CD4-positive, alpha-beta T cell treated with Interferon alpha-2 for 1 hour (primary cell): ENCODE results near the gene MUS81.

ENCODE experiments used
- DNase-seq, 2 donors: peaks; one replicate each; pipeline ENCODE4 v3.0.0-alpha.2; 2020 to 2022

The MUS81 gene

DNA sequence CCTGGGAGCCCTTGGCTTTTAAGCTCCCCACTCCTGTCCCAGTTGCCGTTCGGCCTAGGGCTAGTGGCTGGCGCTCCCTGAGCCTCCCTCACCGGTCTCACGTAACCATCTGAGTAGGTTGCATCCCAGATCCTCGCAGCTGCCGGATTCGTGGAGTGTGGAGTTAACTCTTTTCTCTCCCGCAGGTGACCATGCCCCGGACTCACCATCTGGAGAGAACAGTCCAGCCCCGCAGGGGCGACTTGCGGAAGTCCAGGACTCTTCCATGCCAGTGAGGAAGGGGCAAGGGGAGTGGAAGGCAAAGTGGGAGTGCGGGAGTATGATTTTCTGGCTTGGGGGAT, 902 bp downstream of the MUS81 start:
- no peak for DNase-seq

DNA sequence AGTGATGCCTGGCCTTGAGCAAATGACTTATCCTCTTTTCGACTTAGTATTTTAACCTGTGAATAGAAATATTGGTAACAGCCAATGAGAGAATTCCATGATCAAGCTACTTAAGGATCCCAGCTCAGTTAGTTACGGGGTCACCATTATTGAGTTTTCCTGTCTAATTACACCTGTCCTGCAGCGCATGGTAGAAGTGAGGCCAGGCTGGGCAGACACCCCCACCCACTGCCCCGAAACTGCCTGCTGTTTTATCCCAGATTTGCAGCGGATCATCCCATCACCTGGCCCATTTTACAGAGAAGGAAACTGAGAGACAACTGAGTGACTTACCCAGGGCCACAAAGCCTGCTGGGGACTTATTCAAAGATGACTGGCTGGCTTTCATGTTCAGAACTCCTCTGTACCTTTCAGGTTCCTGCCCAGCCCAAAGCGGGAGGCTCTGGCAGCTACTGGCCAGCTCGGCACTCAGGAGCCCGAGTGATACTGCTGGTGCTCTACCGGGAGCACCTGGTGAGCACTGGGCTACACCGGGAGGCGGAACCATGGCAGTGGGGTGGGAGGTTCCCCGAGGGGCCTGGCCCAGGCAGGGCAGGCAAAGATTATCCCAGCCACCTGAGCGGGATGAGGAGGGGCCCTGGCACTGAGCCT, 1.4 kb downstream of the MUS81 start:
- no peak for DNase-seq

DNA sequence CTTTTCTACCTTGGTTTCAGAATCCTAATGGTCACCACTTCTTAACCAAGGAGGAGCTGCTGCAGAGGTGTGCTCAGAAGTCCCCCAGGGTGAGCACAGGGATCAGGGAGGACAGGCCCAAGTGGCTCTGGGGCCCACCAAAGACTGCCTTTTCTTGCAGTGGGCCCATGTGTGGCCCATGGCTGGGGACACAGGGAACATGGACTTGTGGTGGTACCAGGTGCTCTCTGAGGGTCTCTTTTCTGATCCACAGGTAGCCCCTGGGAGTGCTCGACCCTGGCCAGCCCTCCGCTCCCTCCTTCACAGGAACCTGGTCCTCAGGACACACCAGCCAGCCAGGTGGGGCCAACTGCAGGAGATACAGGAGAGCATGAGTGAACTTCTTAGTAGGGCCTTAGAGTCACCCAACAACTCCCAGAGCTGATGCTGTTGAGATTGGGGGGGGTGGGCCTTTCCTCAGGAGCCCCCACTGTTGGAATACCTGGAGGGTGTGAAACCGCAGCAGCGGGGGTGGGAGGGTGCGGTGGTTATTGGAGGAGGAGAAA, 2.0 kb downstream of the MUS81 start:
- no peak for DNase-seq

DNA sequence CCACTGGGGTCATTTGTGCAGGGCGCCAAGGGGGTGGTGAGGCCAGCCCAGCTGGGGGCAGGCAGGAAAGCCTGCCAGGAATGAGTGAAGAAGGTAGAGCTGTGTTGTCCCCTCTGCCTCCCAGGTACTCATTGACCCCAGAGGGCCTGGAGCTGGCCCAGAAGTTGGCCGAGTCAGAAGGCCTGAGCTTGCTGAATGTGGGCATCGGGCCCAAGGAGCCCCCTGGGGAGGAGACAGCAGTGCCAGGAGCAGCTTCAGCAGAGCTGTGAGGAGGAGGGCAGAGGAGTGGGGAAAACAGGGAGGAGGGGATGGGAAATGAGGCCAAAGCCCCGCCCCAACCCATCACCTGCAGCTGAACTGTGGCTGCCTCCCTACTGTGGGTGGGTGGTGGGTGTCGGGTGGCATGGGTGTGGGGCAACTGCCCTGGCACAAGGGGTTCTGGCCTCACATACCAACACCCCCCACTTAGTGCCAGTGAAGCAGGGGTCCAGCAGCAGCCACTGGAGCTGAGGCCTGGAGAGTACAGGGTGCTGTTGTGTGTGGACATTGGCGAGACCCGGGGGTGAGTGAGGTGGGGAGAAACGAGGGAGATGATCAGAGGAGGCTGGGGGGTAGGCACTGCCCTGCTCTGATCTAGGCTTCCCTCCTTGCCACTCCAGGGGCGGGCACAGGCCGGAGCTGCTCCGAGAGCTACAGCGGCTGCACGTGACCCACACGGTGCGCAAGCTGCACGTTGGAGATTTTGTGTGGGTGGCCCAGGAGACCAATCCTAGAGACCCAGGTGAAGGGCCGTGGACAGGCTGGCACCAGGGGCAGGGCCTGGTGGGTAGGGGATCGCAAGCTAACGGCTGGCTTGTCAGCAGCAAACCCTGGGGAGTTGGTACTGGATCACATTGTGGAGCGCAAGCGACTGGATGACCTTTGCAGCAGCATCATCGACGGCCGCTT, 3.0 kb downstream of the MUS81 start:
- DNase-seq, result no peak

DNA sequence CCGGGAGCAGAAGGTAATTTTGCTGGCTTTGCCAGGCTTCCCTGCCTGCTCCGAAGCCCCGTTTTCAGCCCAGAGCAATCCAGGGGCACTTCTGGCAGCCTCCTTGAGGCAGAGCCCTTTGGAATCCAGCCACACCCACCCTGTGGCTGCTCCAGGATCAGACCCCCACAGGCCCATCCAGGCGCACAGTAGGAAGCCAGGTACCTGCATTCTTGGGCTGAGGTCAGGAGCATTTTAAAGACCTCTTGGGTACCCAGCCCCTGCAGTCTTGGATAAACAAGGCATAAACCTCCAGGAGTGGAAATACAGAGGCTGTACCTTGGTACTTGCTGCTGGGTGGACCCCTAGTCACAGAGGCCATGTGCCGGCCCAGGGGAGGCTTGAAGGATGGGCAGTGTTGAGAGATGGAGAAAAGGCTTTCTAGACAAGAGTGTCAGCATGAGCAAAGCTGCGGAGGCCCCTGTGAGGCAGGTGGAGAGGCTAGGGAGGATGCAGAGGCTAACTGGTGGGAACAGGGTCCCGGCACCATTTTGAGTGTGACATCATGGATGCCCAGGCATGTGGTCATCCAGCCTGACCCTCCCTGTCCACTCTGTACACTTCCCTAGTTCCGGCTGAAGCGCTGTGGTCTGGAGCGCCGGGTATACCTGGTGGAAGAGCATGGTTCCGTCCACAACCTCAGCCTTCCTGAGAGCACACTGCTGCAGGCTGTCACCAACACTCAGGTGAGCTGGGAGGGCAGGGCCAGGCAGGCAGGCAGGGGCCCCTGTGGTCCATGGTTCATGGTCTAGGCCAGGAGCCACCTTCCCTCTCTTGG, 3.9 kb downstream of the MUS81 start:
- no peak for DNase-seq

DNA sequence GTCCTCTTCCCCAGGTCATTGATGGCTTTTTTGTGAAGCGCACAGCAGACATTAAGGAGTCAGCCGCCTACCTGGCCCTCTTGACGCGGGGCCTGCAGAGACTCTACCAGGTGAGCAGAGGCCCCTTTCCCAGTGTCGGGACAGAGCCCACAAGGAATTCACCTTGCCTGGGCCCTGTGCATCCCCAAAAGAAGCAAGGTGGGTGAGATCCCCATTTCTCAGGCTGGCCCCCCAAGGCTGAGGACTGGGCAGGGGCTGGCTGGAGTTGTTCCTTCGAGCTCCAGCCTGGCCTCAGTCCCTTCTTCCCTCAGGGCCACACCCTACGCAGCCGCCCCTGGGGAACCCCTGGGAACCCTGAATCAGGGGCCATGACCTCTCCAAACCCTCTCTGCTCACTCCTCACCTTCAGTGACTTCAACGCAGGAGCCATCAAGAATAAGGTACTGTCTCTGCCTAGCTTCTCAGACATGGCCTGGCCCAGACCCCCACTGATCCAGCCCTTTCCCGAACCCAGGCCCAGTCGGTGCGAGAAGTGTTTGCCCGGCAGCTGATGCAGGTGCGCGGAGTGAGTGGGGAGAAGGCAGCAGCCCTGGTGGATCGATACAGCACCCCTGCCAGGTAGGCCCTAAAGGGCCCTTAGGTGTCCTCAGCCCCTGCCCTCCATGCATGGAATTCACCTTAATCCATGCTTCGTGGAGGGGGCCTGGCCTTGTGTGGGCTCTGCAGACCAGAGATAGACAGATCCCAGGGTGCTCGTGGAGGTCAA, 4.7 kb downstream of the MUS81 start:
- DNase-seq, result no peak

DNA sequence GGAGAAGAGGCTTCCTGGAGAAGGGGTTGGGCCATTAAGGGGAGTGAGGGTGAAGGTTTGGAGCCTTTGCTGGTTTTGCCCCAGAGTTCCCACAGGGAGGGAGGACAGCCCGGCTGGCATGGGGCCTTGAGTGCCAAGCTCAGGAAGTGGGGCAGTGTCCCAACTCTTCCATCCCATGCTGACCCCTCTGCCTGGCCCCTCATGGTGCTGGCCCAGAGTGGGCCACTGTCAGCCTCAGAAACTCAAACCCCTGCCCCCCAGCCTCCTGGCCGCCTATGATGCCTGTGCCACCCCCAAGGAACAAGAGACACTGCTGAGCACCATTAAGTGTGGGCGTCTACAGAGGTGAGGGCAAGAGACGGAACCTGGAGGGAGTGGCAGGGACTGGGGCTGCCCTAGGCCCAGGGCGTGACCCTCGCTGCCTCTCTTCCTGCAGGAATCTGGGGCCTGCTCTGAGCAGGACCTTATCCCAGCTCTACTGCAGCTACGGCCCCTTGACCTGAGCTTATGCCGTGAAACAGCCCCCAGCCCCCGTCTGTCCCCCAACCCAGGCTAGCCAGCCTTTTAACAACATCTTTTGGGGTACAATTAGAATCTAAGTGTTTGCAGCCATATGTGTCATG, 5.4 kb downstream of the MUS81 start:
- DNase-seq, result no peak

DNA sequence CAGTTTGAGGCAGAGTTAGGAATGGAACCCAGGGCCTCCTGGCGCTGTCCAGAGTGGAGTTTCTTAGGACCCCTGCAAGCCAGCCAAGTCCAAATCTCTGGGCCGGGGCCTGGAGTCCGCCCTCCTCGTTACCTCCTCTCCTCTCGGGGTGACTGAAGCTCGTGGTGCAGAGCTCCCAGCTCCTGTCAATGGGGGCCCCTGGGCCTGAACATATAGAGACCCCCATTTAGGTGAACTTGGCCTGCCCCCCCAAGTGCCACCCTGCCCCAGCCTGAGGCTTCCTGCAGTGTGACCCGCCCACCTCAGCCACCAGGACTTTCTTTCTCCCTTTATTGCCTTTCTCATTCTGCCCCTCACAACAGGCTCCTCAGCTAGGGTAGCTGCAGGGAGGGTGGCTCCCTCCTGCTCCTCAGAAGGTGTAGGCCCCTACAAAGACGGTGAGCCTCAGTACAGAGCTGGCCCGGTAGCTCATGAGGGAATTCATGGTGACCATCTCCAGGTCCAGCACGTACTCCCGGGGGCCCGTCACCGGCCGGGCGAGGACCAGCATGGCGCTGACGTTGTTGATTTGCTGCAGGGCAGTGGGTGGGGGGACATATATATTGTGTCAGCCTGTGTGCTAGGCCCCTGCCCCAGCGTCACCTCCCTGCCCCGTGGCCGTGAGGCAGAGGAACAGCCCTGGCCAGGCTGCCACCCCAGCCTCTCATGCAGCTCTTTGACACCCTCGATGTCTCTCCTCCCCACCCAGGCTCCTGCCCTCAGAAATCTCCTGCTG, 6.5 kb downstream of the MUS81 start:
- no peak for DNase-seq

DNA sequence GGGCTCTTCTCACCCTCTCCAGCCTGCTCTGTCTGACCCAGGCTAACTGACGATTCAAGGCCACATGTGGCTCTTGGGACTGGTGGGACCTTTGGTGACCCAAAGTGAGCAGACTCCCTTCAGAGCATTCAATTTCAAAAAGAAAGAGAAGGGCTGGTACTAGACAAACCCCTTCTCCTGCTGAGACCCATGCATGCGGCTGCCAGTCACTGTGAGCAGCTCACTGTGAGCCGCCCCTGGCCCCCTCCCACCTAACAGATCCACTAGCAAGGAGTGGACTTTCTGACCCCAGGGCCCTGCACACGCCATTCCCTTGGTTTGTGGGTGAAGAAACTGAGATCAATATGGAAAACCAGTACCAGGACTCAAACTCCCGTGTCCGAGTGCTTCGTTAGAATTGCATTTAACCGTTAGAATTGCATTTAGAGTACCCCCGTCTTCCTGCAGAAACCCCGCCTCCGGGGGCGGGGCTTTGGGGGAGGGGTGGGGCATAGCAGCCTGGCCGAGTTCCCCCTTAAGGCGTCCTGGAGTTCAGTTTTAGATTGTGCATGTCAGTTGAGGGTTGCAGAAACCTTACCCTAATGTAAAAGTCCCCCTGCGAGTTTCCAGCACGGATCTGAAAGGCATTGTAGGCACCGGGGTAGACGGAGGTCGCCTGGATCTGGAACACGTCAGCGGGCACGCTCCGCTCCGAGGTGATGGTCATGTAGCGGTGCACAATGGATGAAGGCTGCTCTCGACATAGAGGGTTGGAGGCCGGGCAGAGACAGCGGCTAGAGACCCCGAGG, 7.2 kb downstream of the MUS81 start:
- DNase-seq, result no peak

DNA sequence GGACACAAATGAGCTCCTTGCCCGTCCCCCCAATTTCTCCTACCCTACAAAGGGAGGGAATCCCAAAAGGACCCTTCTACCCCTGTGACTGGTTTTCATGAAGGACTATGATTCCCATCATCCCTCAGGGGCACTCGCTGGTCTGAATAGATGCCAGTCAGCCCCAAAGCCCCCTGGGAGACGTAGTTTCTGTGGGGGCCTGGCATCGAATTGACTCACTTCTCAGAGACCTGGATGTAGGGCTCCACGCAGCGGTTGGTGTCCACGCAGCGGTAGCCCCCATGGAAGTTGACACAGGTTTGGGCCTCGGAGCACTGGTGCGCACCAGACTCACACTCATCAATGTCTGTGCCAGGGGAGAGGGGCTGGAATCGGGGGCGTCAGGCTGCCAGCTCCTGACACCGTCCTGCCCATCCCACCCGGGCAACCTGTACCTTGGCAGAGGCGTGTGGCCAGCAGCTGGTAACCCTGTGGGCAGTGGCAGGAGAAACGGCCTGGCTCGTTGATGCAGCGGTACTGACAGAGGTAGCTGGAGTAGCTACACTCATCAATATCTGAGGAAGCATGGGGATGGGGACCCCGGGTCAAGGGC, 7.9 kb downstream of the MUS81 start:
- peak in 1 of 2 donors; percentile 51 for DNase-seq

DNA sequence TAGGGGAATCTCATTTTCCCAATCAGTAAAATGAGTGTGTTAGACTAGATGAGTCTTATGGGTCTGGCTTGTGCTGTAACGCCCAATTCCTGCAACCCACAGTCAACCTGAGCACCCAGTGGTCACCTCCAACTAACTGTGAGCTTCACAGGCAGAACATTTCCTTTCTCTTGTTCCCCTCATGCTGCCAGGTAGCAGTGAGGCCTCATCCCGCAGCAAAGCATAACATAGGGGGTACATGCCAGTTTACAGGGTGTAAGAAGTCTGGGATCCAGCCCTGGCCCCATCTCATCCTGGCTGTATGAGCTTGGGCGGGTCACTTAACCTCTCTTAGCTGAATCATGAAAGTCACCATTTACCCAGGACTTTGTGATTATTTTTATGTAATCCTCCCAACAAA, 8.7 kb downstream of the MUS81 start:
- DNase-seq, result no peak

DNA sequence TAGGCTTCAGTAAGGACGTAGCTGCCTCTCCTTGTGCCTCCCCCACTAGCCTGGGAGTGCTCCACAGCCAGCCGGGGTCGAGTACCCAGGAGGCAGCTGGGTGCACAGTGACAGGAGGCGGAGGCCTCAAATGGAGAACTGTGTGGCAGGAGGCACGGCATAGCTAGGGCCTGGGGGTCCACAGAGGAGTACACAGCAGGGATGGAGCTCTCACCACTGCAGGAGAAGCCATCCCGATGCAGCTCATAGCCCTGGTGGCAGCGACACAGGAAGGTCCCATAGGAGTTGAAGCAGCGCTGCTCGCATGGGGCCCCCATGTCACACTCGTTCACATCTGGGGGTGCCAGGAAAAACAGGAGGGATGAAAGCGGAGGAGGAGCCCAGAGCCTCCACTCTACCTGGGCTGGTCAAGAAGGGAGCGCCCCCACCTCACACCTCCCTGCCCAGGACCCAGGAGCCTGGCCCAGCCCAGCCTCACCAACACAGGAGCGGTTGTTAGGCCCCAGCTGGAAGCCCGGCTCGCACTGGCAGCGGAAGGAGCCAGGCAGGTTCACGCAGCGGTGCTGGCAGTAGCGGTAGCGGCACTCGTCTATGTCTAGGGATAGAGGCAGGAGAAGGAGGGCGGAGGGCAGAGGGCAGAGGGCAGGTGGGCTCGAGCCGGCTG, 9.5 kb downstream of the MUS81 start:
- DNase-seq, result no peak

DNA sequence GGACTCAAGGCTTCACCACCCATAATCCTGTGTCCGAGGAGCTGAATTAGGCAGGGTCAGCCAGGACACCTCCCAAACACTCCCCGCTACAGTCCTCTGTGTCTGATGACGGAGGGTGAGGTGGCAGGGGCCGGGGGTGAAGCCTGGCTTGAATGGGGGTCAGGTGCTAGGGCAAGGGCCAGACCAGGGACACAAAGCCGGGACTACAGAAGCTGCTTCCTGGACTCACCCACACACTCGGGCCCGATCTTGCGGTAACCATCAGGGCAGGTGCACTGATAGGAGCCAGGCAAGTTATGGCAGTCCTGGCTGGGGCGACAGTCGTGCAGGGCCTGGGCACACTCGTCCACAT, 10.1 kb downstream of the MUS81 start:
- DNase-seq, result no peak

DNA sequence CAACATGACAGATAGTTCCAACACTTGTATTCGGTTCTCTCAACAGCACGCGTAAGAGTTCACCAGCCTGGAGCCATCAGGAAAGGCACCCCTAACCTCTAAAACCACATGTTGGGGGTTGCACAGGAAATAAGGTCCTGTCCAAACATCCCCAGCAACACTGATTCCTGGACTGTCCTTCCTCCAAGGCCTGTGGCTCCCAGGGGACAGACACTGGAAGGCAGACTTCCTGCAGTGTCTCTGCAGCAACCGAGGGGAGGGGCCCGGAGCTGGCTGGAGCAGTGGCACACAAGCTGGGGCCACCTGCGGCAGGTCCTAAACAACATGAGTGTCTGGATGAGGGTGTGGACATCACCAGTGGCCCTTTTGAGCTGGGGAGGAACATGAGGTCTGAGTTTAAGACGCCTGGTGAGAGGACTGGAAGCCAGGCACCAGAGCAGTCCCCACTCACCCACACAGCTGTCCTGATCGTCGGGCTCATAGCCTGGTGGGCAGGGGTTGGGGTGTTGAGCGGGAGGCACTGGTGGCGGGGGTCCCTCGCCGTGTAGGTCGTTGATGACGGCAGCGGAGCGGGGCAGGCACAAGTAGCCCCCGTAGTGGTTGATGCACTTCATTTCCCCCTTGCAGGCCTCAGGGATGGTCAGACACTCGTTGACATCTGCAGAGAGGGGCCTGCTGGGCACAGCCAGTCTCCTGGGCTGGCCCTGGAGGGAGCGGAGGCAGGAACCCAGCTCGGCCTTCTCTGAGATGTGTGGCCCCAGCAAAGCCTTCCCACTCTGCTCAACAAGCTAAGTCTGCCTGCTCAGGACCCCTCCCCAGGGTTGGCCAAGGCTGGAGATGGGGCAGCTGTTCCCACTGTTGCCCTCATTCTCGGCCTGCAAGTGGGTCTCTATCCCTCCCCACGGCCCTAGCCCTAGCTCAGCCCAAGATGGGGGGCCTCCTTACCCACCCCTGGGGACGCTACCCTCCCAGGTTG, 10.8 kb downstream of the MUS81 start:
- DNase-seq, result no peak

DNA sequence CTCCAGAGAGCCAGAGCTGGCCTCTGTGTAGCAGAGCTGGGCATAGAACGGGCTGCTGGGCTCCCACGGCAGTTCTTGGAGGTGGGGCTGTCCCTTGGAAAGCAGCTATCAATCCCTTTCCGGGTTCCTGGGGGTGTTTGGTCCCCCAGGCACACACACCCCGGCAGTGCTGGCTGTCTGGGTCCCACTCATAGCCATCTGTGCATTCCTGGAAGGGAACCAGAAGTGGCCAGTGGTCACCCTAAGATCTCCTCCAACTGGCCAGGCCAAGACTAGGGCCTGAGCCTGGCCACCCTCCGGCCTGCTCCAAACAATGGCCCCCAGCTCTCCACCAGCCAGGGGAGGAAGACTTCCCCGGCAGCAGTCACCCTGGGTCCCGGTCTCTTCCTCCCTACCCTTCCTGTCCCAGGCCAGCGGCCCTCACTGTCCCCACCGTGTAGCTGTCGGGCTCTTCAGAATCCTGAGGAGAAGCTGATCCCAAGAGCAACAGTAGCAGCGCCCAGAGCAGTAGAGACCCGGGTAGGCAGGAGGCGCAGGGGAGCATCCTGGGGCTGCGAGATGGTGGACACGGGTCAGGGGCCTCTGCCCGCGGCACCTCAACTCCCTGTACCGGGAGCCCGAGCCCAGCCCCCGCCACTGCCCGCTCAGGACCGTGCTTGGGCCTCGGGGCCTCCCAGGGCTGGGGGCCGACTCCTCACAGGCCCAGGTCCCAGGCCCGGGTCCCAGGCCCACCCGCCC, 11.7 kb downstream of the MUS81 start:
- DNase-seq, result no peak

DNA sequence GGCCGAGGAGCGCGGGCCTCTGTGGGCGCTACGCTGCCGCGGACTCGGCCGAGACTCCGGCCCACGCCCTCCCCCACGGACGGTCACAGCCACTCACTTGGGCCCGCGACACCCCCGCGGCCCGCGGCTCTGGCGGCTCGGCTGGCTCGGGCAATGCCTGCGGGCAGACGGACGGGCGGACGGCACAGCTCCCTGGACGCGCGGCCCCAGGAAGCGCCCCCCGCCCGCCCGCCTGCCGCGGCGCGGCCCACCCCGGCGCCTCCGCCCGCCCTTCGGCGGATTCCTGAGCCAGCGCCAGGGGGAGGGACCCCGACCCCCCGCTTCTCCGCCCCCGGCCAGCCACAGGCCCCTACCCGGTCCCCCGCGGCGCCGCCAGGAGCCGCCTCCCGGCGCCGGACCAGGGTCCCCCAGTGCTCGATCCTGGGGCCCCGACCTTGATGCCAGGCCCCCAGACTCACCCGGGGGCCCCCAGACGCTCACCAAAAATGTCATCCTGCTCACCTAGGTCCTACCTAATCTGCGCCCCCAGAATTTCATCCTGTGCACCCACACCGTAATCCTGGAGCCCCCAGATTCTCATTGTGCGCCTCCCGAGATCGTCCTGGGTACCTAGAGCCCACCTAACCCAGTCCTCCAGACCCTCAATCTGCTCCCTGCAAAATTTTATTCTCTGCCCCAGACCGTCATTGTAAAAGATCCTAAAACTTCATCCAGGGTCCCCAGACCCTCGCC, 12.5 kb downstream of the MUS81 start, which contains the start of gene EFEMP2:
EFEMP2 (minus strand) TSS at position 215 of the 732 bp plus-strand sequence. CDS start 446 bp downstream, outside the sequence.
- DNase-seq, result no peak
